GOT3 (cell line): Measurements from ENCODE around the gene CLASP2.

Source experiments
- DNase-seq: peaks from one replicate; lab custom pipeline; 2025; ENCODE audit warnings: mixed read lengths; lab: John Stamatoyannopoulos, UW

The CLASP2 gene

DNA sequence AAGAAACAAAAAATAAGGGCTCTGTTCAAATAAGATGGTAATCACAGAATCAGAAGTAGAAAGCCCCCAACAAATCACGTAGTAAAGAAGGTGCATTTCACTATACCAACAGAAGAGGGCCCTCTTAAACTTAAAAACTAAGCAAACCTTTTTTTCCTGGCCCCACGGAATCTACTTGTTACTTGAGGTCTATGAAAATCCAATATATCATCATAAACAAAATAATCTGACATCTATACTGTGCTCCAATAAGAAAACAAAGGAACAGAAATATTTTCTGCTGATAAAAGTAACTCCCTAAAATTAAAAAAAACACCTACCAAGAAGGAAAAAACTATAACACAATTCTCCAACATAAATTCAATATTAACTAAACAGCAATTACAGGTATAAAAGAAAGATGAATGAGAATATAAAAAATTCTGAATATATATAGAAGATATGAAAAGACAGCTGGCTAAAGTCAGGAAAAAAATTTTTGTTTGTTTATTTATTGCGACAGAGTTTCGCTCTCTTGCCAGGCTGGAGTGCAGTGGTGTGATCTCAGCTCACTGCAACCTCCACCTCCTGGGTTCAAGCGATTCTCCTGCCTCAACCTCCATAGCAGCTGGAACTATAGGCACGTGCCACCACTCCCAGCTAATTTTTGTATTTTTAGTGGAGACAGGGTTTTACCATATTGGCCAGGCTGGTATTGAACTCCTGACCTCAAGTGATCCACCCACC lies 81.8 kb downstream of the CLASP2 start:
- no peak for DNase-seq

DNA sequence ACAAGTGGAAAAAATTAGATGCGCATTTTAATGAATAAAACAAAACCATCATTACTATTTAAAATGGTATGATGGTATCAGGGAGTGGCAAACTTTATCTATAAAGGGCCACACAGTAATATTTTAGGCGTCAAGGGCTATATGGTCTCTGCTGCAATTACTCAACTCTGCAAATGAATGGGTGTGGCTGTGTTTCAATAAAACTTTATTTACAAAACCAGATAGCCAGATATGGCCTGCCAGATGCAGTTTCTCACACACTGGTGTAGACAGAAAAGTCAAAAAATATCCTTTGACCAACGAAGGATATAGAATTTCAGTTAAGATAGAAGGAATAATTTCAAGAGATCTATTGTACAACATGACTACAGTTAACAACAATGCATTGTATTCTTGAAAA lies 83.8 kb downstream of the CLASP2 start:
- no peak for DNase-seq

DNA sequence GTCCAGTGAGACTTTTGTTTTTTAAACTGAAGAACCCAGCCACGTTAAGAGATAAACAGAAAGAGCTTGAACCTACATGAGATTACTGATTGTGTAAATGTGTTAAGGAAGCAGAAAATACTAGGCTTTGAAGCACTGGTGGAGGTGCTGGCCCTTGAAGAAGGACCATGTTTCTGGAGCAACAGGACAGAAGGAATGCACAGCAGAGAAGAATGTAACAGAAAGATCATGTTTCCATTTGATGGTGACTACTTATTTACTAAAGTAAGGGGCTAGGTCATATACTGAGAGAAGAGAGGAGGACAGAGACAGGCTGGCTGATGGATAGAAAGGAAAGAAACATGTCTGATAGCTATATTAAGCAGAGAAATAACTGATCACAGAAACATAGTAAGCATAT lies 88.8 kb downstream of the CLASP2 start:
- no peak for DNase-seq

DNA sequence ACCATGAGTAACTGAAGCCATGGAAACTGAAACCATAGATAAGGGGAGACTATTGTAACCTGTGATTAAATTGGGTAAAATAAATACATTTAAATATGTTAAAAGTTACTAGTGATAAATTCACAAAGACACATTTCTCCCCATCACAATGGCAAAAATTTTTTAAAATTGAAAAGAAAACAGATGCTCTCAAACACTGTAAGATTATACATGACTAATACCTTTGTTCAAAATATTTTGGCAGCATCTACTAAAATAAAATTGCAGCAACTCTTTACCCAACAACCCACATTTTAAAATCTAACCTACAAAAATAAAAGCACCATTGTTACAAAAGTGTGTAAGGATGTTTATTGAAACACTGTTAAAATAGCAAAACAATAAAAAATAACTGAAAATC lies 93.3 kb downstream of the CLASP2 start:
- no peak for DNase-seq

DNA sequence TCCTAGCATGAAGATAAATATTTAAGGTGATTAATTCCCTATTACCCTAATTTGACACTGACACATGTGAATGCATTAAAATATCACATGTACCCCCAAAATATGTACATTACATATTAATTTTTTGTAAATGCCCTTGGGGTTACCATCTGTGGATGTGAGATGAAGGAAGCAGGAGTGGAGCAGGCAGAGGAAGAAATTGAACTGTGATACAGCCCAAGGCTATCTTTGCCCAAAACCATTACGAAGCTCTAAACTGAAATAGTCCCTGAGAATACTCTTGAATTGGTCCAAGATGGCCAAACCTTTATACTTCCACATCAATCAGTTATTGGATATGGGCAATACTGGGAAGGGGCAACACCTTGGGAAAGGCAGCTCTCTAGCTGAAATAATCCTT lies 105.0 kb downstream of the CLASP2 start:
- DNase-seq: no peak

DNA sequence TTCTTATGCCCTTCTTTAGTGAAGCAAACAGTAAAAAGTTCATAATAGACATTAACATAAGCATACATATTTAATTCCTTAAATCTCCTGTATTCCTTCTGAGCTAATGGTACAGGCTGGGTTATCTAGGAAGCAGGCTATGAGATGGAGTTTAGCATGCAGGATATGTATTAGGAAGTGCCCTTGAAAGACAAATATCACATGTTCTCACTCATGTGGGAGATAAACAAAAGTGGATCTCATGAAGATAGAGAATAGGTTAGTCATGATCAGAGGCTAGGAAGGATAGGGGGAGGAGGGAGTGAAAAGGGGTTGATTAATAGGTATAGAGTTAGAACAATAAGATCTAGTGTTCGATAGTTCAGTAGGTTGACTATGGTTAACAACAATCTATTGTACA lies 105.4 kb downstream of the CLASP2 start:
- no peak for DNase-seq

DNA sequence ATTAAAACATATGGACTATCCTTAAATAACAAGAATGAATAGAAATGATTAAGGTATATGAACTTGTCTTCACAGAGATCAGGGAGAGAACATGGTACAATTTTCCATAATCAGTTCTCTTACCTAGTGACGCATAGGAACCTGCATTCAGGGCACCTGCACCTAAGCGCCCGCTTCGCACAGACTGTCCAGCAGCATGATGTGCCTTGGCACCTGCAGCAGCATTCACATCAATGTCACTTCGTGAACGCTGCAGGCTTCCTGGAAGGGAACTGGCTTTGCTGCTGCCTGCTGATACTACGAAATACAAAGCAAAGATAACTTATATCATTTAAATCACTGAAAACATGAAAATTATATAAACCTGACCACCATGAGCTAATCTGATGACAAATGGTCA lies 115.2 kb downstream of the CLASP2 start:
- DNase-seq: no peak

DNA sequence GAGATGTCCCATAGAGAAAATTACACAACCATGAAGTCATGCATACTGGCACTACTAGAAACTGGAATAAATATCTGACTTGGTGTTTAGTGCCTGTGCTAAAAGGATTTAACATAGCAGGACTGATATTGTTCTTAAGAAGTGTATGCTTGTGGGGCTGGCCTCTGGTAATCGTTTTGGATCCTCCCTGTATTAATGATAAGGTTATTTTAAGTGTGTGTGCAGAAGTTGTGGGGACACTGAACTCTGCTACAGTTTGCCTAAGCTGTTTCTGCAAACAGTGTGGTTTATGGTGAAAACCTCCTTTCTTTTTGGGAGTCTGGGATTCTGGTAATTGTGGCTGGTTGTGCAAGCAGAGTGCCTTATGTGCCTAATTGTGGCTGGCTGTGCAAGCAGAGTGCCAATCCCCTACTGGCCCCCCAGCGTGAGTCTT lies 120.8 kb downstream of the CLASP2 start:
- DNase-seq: no peak

DNA sequence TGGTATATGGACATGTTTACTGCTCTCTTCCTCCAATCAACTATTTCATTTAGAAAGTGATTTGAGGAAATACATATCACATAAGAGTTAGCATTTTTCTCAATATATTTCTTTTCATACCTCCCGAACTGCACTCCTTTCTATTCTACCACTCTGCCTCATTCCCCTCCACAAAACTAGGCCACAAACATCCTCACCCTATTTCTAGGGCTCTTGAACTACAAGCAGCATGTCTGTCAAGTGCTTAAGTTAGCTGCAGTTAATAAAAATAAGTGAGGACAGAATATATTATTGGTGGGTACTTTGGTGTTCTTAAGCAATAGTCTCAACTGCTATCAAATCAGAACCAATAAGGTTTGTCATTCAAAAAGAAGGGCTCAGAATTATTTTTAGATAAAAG lies 125.1 kb downstream of the CLASP2 start:
- no peak for DNase-seq

DNA sequence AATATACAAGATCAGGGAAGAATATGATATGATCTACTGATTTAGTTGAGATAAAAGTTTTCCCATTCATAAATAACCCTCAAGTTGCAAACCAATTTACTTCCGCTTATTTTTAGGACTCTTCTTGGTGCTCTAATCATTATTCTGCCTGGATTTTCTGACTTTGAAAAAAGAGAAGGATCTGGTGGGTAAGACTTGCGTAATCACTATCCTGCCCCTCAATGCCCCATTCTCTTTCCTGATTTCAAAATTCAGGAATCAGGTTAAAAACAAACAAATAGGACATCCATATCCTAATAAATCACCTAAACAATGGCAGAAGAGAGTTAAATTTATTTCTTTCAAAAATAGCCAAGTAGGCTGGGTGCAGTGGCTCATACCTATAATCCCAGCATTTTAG lies 127.5 kb downstream of the CLASP2 start:
- DNase-seq: no peak

DNA sequence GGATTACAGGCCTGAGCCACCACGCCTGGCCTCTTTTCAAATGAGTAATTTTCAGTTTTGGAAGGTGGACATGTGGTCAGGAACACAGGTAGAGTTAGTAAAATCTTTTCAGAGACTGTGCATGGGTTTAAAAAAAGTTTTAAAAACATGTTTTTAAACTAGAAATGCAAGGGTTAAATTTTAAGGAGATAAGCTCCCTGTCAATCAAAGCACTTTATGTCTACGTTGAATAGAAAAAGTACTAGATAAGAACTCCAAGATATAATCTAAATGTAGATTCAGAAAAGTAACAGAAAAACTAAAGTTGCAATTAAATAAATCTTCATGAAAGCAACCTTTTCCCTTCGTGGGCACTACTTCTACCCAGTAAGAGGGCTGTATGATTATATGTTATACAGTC lies 131.7 kb downstream of the CLASP2 start:
- DNase-seq: no peak

DNA sequence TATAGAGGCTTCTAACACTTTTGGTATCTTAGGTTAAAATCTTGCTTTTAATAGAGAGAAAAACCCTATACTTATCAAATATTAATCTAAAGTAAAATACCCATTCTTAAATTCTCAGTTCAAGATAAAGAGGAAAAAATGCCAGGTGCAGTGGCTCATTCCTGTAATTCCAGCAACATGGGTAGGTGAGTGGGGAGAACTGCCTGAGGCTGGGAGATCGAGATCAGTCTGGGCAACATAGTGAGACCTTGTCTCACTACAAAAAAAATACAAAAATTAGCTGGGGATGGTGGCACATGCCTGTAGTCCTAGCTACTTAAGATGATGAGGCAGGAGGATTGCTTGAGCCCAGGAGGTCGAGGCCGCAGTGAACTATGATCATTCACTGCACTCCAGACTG lies 135.8 kb downstream of the CLASP2 start:
- DNase-seq: no peak

DNA sequence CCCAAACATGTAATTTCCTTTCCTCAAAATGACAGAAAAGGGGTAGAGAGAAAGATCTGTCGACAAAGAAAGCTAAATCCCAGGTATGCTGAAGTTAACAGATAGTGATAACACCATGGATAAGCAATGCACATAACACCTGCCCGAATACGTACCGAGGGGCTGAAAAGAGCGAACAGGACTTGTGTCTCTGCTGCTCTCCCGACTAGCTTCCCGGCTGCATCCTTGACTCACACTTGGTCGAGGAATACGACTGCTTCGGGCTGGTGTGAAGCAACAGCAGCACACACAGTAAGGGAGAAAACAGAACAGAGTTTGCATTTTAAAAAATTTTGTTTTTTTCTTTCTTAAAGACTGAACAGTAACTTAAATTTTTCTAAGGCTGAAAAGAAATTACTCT lies 136.4 kb downstream of the CLASP2 start:
- DNase-seq: no peak

DNA sequence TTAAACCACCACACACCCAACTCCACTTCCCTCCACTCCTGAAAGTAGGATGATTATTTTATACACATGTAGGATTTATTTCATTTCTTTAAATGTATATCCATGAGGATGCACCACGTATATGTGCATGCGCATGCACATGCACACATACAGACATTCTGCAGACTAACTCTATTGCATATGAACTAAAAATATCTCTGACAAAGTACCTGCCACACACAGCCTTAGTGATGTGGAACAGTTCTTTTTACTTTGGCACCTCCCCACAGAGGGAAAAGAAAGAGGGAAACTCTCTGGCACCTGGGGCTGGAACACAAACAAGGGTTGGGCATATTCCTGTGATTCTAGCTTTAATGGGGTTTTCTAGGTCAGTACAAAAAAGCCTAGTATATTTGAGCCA lies 138.2 kb downstream of the CLASP2 start:
- DNase-seq: no peak

DNA sequence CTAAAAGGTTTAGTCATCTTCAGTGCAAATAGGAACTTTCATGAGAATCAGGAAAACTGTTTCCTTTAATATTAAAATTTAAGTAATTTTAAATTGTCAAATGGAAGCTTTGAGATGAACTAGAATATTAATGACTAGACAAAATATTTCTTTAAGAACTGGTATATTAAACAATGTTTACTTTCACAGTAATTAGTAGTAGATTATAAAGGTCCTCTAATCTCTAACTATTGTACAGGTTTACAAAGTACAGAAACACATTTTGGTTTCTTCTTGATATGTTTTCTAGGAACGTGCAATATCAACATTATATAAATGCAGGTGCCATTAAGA lies 138.9 kb downstream of the CLASP2 start:
- no peak for DNase-seq

DNA sequence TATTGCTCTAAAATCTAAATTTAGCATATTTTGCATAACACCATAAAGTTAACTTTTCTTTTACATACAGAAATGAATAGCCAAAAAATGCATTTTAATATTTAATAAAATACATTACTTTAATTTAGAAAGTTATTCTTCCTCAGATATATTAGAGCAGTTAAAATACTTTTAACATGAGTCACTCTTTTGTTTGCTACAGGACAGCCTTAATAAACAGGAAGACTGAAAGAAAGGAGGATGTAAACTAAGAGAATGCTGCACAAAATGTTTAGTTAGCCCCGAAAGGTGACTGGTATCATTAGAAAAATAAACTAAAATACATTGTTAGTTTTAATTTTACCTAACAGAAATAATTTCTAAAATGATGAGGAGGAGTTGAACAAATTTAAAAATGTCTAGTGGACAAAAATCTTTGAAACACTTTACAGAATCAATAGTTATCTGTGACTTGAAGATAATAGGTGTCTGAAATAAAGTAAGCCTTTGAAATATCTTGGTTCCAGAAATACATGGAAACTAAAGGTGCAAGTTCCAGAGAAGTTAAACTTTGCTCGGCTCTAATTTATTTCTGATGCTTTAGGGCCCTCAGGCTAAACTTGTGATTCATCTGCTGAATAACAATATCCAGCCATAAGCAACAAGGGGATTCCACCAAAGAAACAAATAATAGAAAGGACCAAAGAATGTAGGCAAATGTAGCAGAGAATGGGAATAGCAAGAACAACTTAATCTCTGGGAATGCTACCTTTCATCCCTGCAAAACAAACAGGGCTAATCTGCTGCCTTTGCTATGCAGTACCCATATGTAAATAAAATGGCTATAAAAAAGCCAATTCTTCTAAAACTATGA lies 139.5 kb downstream of the CLASP2 start:
- DNase-seq: no peak

DNA sequence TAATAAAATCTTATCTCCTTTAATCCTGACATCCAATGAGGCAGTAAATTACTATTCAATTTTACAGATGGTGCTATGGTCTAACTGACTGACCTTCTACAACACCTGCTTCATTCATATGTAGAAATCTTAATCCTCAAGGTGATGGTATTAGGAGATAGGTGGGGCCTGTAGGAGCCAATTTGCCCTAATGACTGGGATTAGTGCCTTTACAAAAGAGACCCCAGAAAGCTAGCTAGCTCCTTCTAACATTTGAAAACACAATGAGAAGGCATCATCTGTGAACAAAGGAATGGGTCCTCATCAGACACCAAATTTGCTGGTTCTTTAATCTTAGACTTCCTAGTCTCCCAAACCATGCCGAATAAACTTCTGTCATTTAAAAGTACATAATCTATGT lies 140.5 kb downstream of the CLASP2 start:
- no peak for DNase-seq

DNA sequence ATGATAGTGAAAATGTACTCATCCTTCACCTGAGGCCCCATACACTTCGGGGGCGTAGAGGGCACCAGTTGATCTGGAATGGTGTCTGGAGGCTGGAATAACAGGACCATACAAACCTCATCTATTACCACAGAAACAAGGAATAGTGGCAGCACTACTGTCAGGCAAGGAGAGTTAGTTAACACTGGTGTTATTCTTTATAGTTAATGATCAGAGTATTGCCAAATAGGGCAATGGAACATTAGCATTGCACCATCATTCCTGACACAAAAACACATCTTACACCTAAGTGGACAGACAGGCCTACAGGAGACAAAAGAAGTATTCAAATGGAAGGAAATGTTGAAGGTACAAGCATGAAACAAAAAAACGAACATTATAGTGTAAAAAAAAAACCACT lies 140.9 kb downstream of the CLASP2 start:
- no peak for DNase-seq

DNA sequence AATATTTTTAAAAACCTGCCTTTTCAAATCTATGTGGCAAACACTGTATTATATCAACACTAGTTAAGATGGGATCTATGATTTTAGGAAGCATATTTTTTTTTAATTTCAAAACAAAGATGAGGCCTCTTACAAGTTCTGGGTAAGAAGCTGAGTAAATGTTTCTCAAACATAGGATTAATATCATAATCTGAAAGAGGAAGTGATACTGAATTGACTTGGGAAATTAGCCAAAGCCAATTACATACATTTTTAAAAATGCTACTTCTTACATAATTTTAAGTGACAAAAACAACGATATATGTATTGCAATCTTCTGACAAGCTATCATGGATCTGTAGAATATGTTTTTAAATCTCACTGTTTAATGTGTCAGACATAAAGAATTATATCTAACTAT lies 142.7 kb downstream of the CLASP2 start:
- DNase-seq: no peak

DNA sequence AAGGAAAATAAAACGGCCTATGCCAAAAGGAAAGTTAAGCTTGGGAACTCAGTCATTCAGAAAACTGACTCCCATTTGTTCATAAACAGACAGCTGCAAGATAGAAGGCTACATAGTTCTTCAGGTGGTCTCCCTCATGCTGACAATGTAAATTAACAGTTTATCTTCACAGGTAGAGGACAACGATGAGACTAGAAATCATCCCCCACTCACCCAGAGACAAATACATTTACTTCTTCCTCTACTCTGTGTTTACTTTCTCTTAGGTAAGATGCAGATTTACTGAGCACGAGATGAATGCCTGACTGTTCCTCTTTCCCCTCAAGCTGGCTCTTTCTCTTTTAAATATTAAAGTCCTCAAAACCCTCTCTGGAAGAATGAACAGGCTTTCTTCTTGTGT lies 160.2 kb downstream of the CLASP2 start:
- DNase-seq: no peak

DNA sequence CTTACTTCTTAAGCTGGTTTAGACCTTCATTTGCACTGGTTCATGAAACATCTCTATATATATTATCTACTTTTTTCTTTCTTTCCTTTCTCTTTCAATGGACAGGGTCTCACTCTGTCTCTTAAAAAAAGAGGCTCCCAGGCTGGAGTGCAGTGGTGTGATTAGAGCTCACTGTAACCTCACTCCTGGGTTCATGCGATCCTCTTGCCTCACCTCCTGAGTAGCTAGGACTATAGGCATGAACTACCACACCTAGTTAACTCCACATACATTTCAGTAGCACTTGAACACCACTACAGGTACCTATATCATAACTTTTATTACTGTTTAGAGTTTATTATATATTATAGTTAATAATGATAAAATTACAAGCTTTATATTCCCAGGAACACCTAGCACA lies 160.8 kb downstream of the CLASP2 start:
- no peak for DNase-seq

DNA sequence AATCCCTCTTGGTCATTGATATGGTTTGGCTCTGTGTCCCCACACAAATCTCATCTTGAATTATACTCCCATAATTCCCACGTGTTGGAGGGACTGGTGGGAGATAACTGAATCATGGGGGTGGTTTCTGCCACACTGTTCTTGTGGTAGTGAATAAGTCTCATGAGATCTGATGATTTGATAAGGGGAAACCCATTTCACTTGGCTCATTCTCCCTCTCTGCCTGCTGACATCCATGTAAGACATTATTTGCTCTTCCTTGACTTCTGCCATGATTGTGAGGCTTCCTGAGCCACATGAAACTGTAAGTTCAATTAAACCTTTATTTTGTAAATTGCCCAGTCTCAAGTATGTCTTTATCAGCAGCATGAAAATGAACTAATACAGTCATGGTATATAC lies 171.0 kb downstream of the CLASP2 start:
- no peak for DNase-seq

DNA sequence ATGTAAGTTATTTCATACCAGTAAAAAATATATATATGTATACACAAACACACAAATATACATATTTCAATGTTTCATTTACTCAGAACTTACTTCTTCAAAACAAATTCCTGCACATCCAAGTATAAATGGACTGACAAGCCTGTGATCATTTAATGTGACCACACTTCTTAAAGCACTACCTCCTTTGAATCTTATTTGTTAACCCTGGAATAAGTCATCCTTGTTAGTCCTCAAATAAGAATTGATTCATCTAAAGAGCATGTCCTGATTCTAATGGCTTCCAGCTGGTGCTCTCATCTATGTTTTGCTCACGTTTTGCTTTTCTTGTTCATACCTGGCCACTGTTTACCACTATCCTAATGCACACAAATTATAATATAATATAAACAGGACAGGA lies 173.9 kb downstream of the CLASP2 start:
- no peak for DNase-seq

DNA sequence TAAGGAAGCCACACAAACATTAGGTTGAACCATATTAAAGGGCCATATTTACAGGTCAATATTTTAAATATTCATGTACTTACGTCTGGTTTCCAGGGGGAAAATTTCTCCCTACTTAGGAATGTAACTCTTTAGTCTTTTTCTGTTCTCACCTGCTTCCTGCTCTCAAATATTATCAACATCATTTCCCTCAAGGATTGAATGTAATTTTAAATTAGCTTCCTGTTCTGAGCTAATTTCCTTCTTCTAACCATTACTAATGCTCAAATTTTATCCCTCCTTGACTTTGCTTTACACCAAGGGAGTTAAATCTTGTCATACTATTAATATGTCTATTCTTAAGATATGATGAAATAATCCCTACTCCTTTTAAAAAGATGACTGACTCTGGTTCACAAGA lies 174.5 kb downstream of the CLASP2 start:
- no peak for DNase-seq
